Epithelial cell of esophagus (primary cell): ENCODE measurements around the gene INPP4A.

Experiments
- DNase-seq: peaks from one replicate; pipeline ENCODE4 v3.0.0; 2010; ENCODE audit warnings: low read depth
- H3K4me3 ChIP-seq: 2 replicates; pipeline ENCODE4 v1.5.1; 2011; ENCODE audit warnings: mild to moderate bottlenecking, low read length, control low read depth
- CTCF ChIP-seq: IDR thresholded peaks from 2 replicates; pipeline ENCODE4 v1.5.1; 2011; ENCODE audit warnings: low read depth, mild to moderate bottlenecking, low read length, control low read depth, inconsistent platforms; ENCODE audit not compliant: insufficient read depth; ENCODE audit errors: missing control alignments

Gene INPP4A

GRCh38 chr2:98471402-98472131 is 26.9 kb downstream of the INPP4A start:
- no peak for DNase-seq
- H3K4me3 ChIP-seq = no peak overlapping the region
- no peak for TF ChIP-seq CTCF

- no peak overlapping the region for H3K4me3 ChIP-seq
- no peak for TF ChIP-seq CTCF
- DNase-seq = no peak
These were observed 27.5 kb downstream of the INPP4A start for GRCh38 chr2:98472132-98472650.

- no peak for DNase-seq
- no peak overlapping the region for H3K4me3 ChIP-seq
- TF ChIP-seq CTCF = no peak
These were observed 28.5 kb downstream of the INPP4A start for GRCh38 chr2:98472961-98473746.

GRCh38 chr2:98473995-98474780 is 29.5 kb downstream of the INPP4A start:
- TF ChIP-seq CTCF = no peak
- H3K4me3 ChIP-seq = no peak overlapping the region
- DNase-seq = no peak

- H3K4me3 ChIP-seq = no peak overlapping the region
- no peak for DNase-seq
- no peak for TF ChIP-seq CTCF
These were observed 30.4 kb downstream of the INPP4A start for GRCh38 chr2:98474979-98475632.

GRCh38 chr2:98476192-98476868 is 31.7 kb downstream of the INPP4A start:
- DNase-seq = peak; percentile 54
- no peak overlapping the region for H3K4me3 ChIP-seq
- no peak for TF ChIP-seq CTCF
